Measurements from ENCODE around the gene ZNF768.
"Not testable (repeated sequence)": the region's sequence is repeated elsewhere in the genome, so short reads cannot be mapped to it uniquely, and the experiment has no call there.

The ZNF768 gene

DNA sequence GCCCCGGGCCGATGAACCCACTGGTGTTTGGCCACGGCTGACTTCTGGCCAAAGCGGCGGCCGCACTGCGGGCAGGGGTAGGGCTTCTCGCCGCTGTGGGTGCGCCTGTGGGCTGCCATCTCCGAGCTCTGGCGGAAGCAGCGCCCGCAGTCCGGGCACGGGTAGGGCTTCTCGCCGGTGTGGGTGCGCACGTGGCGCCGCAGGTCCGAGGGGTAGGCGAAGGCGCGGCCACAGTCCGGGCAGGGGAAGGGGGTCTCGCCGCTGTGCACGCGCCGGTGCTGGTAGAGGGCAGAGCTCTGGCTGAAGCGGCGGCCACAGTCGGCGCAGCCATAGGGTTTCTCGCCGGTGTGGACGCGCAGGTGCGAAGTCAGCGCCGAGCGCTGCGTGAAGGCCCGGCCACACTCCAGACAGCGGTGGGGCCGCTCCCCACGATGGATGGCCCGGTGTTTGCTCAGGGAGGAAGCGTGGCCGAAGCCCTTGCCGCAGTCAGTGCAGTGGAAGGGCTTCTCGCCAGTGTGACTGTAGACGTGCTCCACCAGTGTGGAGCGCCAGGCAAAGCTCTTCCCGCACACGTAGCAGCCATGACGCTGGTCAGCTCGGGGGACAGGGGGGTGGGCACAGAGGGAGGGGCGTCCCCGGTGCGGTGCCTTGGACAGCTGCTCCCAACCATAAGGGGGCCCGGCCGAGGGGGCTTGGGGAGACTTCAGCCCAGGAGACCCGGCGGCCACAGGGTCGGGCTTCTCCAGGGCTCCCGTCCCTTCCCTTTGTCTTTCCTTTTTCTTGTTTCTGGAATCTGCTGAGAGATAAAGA lies 29.2 kb upstream of the ZNF768 start:
- DNase-seq (ENCODE audit: low spot score): no peak

DNA sequence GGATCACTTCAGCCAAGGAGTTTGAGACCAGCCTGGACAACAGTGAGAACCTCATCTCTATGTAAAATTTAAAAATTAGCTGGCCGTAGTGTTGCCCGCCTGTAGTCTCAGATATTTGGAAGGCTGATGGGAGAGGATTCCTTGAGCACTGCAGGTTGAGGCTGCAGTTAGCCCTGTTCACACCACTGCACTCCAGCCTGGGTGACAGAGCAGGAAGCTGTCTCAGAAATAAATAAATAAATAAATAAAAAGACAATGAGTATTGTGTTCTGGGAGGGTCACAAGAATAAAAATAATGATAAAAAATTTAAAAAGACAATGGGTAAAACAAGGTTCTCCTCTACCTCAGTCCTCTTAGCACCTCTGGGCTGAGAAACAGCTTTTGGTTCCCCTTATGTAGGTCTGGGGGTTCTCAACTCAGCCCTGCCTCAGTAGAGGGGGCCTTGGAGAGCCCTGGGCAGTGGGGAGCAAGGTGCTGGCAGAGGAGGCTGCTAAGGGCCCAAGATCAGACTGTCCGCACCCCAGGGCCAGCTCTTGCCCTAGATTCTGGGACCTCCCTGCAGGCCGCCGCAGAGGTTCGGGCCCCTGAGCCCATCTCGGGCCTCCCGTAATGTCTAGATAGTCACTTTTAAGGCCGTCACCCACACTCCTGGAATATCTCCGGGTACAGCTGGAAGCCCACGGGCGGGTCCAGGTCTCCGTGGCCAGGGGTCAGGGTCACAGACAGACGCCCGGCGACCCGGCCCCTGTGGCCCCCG lies 28.4 kb upstream of the ZNF768 start:
- no peak for DNase-seq (ENCODE audit: low spot score)

DNA sequence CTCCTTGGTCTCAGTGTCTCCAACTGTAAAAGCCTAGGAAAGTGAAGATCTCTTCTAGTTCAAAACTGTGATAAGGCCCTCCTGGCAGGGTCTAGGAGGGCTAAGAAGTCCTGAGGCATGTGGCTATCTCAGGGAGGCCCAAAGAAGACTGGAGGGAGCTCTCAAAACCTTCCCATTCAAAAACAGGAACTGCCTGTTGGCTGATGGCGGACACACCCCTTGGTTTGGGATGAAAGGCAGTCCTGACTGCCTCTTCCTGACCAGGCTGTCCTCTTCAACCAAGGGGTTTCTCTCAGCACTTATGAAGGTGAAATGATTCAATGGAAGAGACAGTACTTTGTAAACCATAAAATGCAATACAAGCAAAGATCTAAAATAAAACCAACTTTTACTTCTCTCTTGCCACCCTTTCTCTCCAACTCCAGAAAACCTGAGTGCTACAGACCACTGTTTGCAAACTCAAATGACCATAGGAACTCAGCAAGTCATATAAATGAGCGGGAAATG lies 27.1 kb upstream of the ZNF768 start:
- no peak for DNase-seq (ENCODE audit: low spot score)

DNA sequence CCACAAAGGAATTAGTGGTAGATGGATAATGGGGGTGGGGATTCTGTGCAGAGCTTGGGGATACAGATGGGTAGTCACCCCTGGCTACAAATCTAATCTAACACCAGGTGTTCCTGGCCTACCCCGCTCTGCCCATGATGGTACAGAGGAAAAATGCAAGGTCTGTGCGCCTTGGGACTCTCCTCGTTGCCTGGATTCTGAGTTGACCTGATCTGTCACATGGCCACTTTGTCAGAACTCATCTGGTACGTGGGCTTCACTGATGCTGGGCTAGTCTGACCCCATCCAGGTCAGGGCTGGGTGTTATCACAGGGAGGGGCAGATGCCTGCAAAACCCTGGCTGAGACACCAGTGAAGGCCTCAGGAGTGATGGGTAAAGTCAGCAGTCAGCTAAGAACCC lies 26.6 kb upstream of the ZNF768 start:
- no peak for DNase-seq (ENCODE audit: low spot score)

DNA sequence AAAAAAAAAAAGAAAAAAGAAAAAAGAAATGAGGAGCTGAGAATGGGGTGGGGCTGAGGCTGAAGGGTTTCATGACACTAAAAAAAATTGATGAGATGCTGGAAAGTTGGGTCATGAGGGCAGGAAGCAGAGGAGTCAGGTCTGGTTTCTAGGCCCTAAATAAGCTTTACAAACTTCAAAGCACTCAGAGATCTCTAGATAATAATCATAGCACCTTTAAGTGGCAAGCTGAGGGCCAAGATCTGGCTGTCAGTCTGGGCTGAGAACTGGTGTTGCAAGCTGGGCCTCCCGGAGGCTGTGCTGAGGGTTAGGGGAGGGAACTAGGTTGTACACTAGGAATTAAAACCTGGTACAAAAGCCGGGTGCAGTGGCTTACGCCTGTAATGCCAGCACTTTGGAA lies 25.4 kb upstream of the ZNF768 start:
- DNase-seq (ENCODE audit: low spot score): no peak

DNA sequence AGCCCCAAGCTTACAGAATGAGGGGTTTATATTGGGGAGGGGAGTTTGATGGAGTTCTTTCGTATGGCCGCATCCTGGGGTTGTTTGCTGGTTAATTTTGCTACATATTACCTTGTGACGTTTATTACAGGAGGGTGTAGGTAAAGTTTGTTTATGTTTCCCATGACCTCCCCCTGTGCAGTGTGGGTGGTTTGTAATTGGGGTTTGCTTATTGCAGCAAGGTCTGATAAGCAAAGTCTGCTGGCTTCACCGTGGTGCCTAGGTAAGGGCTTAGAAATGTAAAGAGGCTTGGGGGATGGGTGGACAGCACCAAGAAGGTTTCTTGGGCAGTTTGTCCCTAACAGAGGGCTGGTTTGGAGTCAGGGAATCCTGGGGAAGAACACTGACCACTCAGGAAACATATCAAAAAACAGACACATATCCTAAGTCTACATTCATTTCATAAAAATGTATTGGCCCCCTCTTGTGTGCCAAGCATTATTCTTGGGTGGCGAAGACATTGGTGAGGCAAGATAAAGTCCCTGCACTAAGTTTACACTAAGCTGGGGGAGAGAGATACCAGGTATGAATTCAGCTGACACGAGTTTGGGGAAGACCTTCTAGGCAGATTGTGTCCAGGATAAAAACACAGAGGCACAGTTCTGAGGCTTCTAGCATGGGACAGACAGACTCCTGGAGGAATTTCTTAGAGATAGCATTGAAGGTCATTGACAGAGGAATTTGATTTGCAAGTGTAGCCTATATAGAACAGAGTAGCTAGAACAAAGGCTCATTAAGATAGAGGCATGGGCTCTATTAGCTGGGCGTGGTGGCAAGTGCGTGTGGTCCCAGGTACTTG lies 22.3 kb upstream of the ZNF768 start:
- DNase-seq (ENCODE audit: low spot score): no peak

DNA sequence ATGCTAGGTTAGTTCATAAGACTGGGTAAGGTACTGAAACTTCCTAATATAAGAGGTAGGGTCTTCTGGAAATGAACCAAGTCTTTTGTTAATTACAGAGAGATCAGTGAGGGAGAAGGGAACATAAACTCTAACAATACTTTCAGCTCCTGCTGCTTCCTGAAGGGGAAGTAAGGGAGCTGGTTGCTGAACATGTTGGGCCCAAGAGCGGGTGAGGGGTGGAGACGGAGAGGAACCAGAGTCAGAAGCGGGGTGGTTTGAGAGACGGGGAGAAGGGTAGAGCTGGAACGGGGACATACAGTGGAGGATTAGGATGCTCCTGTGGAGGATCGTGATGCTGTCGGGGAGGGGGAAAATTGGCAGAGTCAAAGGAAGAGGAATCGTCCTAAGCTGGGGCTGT lies 19.7 kb upstream of the ZNF768 start:
- DNase-seq (ENCODE audit: low spot score): no peak

DNA sequence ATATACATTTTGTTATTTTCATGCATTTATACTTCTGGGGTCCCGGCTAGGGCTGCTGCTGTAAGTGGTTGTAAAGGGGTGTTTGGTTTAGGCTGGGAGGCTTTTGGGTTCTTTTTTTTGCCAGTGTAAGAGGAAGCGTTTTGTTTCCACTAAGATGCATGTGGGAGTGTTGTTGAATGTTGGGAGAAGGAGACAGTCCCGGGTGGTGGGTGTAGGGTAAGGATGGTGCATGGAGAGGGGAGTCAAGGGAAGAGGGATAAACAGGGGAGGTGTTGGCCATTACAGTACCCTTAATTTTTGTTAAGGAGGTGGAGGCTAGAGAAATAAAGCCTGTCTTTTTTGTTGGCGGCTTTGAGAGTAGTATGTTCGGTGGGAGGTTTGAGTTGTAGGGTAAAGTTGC lies 16.7 kb upstream of the ZNF768 start:
- DNase-seq (ENCODE audit: low spot score): no peak

DNA sequence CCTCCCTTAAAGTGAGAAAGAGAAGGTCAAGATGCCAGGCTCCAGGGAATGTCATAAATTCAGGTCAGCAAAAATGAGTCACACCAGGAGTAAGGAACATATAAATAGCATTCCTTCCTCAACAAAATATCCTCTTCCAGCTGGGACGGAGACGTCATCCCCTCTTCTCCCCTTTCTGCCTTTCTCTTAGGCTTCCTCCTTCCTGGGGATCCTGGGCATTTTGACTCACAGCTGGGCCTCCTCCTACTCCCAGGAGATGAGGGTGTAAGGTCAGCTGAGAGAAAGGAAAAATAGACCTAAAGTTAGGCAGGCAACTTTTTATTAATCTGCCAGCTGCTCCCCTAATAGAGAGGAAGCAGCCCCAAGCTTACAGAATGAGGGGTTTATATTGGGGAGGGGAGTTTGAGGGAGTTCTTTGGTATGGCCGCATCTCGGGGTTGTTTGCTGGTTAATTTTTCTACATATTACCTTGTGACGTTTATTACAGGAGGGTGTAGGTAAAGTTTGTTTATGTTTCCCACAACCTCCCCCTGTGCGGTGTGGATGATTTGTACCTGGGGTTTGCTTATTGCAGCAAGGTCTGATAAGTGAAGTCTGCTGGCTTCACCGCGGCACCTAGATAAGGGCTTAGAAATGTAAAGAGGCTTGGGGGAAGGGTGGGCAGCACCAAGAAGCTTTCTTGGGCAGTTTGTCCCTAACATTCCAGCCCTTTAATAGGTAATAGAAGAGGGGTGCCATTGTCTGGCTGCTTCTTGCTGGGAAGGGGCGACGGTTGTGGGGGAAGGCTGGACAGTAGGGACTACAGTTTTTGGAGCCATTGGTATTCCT lies 15.3 kb upstream of the ZNF768 start:
- peak; percentile 84 for DNase-seq (ENCODE audit: low spot score)

DNA sequence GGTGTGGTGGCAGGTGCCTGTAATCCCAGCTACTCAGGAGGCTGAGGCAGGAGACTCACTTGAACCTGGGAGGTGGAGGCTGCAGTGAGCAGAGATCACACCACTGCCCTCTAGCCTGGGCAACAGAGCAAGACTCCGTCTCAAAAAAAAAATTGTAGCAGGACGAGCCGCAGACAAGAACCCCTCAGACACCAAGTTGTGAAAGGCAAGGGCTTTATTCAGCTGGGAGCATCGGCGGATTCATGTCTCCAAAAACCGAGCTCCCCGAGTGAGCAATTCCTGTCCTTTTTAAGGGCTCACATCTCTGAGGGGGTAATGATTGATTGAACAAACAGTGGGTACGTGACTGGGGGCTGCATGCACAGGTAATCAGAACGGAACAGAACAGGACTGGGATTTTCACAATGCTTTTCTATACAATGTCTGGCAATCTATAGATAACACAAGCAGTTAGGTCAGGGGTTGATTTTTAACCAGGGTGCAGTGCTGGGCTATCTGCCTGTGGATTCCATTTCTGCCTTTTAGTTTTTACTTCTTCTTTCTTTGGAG lies 14.6 kb upstream of the ZNF768 start:
- not testable (repeated sequence) for DNase-seq (ENCODE audit: low spot score)

DNA sequence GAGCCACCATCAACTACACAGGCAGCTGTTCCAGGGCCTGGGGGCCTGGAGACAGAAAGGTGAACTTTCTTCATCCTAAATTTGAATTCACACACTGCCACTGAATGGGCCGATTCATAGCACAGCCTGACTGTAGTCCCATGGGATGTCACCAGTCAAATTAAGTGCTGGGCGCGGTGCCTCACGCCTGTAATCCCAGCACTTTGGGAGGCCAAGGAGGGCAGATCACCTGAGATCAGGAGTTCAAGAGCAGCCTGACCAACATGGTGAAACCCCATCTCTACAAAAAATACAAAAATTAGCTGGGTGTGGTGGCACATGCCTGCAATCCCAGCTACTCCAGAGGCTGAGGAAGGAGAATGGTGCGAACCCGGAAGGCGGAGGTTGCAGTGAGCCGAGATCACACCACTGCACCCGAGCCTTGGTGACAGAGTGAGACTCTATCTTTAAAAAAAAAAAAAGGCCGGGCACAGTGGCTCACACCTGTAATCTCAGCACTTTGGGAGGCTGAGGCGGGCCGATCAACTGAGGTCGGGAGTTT lies 13.7 kb upstream of the ZNF768 start:
- DNase-seq (ENCODE audit: low spot score): not testable (repeated sequence)

DNA sequence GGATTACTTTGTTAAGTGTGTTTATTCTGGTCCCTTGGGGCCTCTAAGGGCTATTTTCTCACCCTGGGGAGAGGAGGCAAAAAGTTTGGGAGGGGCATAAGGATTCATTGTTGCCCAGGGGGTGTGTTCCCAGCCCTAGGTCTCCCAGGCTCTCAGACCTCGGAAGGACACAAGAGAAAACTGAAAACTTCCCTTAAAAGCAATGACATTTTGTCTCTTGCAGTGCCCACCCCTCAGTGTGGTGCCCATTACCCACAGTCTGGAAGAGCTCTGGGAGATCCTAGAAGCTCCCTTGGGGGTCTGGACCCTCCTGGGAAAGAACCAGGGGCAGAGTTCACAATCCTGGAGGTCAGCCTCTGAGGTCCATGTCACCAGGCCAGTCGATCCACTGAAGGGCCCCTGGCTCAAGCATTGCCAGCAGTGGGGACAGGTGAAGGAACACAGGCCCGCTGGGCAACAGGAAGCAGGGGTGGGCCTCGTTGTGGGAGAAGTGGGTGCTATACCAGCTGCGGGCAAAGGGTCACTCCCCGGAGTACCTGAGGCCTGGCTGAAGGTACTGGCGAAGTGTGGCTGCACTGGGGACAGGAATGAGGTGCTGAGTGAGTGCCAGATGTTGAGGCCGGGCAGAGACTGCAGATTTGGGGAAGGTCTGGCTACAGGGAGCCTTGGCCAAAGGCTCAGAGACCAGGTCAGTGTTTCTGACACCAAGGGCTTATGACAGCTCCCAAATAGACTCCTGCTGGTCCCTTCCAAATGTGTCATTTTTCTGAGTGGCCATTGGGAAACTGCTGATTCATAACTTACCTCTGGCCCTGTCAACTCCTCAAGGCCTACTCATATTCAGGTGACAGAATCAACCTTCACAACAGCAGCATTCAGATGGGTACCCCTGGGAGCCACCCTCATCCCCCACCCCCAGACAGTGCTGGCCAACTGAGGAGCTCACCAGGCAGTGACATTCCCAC lies 12.9 kb upstream of the ZNF768 start:
- no peak for DNase-seq (ENCODE audit: low spot score)

DNA sequence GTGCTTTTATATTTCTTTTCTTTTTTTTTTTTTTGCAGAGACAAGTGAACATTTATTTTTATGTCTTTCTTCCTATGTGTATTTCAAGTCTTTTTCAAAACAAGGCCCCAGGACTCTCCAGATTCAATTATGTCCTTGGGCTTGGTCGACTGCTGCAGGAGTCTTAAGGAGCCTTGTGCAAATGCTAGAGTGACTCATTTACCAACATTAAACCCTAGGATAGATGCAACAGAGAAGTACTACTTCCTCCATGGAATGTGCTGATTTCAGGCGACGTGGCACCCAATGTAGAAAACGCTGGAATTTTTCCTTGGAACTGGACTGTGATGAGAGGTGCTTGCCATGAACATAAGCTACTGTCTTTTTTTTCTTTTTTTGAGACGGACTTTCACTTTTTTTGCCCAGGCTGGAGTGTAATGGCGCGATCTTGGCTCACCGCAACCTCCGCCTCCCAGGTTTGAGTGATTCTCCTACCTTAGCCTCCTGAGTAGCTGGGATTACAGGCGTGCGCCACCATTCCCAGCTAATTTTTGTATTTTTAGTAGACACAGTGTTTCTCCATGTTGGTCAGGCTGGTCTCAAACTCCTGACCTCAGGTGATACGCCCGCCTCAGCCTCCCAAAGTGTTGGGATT lies 10.1 kb upstream of the ZNF768 start:
- not testable (repeated sequence) for DNase-seq (ENCODE audit: low spot score)

DNA sequence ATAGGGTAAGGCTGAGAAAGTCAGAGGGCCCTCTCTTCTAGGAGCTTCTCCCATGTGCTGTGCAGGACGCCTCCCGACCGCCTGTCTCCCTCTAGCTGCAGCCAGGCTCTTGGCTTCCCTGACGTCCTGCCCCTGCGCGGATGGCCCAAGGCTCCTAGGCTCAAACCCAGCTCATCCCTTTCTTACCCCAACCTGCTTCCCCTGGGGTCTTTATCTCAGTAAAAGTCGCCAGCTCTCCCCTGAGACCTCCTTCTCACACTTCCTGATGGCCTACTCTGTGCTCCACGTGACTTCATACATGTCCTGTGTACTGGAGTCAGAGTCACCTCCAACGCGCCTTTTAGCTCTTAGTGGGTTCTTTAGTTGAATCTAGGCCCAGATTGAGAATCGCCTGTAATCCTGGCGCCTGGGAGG lies 9.4 kb upstream of the ZNF768 start:
- DNase-seq (ENCODE audit: low spot score): peak; percentile 75

DNA sequence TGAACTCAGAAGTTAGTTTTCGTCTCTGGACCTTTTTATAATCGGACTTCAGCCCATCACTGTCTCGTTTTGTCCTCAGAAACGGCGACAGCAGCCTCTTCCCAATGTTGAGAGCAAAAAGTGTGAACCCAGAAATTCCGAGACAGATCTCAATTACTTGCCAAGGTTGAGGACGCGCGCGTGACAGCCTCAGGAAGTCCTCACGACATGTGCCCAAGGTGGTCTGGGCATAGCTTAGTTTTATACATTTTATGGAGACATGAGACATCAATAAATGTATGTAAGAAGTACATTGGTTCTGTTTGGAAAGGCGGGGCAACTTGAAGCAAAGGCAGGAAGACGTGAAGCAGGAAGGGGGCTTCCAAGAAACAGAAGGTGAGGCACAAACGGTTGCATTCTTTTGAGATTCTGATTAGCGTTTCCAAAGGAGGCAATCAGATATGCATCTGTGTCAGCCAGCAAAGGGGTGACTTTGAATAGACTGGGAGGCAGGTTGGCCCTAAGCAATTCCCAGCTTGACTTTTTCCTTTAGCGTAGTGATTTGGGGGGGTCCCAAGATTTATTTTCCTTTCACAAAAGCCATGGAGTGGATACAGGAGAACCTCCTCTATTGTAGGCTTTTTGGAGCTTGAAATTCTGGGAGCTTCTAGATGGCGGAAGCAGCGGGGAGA lies 8.9 kb upstream of the ZNF768 start:
- no peak for DNase-seq (ENCODE audit: low spot score)

DNA sequence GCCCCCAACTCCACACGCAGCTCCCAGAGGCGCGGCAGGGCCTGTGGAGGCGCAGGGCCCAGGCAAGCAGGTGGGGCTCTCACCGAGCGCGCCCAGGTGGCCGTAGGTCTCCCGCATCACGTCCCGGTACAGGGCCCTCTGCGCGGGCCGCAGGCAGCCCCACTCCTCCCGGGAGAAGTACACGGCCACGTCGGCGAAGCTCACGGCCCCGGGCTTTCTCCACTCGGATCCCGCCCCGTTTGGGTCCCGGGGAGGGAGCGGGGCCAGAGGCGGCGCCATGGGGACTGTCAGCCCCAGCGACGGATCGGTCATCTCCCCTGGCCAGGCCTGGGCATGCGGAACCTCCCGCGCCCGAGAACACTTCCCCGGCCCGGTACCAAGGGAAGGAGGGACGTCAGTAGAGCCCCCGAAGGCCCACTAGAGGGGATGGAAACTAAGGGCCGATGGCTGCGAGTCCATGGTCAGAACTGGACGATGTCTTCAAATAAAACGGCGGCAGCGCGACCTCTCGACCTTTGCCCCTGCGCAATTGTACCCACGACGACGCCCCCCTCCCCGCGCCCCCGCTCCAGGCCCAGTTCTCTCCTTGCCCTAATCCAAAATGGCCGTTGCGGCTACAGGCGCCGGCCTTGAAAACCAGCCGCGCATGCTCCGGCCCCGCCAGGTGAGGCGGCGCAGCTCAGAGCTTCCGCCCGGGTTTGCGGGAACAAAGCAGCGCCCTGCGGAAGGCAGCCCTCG lies 8.2 kb upstream of the ZNF768 start, which contains the start of gene ZNF747:
Gene ZNF747 (minus strand): TSS at position 491 of the 738 bp plus-strand sequence. CDS start 179 bp downstream, at position 312.
- DNase-seq (ENCODE audit: low spot score): peak; percentile 82

DNA sequence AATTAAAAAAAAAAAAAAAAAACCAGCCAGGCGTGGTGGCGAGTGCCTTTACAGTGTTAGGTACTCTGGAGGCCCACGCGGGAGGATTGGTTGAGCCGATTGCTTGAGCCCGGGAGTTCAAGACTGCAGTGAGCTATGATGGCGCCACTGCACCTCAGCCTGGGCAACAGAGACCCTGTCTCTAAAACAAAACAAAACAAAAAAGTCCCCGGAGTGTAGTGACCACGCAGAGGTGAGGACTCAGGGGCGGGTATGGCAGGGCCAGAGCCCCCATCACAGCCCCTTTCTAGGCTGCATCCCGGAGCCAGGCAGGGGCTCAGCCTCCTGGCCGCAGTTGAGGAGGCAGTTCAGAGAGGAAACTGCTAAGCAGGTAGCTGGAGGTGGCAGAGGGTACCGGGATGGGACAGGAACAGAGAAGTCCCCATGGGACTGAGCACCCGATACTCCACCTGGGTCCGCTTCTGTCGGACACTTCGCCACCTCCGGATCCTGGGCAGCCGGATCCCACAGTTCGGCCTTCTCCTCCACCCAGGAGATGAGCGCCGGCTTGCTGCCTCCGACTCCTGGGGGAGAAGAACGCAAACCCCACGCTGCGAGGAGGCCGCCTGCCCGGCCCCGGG lies 7.5 kb upstream of the ZNF768 start:
- DNase-seq (ENCODE audit: low spot score): peak; percentile 31

Data from hepatic stellate cell (primary cell).